Peyer's patch (tissue), 4 donors: ENCODE data around the gene ATP2B1.

Source experiments
- POLR2A ChIP-seq, 2 donors: fragments of 450-650 bp; IDR thresholded peaks; one replicate each; pipeline ENCODE4 v1.5.1; 2017; ENCODE audit warnings: antibody characterized with exemption in 2 of 2, mild to moderate bottlenecking in 2 of 2, moderate library complexity in 2 of 2
- TF ChIP-seq, protein P1 (sequence below), 6 experiments: fragments of 450-650 bp in 4 of 6; fragments of 200-600 bp in 2 of 6; sonication (generic) in 1 of 6; IDR thresholded peaks; one replicate each; pipeline ENCODE4 v1.5.1; 2017 to 2019; ENCODE audit warnings: antibody characterized with exemption in 6 of 6, mild to moderate bottlenecking in 3 of 6, moderate library complexity in 1 of 6

DNA sequence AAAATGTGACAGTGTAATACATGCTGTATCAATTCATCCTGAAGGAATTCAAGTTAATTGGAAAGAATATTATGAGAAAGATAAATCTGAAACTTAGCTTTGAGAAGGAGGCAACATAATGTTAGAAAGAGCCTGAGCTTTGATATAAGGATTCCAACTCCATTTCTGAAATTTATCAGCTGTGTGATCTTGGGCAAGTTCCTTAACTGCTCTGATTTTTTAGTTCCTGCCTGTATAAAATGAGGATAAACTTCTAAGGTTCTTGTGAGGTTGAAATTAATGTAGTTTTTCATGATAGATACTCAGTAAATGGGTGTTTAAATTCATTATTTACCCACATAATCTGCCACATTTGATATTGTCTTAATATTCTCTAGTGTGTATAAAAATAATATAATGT is 14.6 kb upstream of the ATP2B1 start:
- TF ChIP-seq, protein P1, sequence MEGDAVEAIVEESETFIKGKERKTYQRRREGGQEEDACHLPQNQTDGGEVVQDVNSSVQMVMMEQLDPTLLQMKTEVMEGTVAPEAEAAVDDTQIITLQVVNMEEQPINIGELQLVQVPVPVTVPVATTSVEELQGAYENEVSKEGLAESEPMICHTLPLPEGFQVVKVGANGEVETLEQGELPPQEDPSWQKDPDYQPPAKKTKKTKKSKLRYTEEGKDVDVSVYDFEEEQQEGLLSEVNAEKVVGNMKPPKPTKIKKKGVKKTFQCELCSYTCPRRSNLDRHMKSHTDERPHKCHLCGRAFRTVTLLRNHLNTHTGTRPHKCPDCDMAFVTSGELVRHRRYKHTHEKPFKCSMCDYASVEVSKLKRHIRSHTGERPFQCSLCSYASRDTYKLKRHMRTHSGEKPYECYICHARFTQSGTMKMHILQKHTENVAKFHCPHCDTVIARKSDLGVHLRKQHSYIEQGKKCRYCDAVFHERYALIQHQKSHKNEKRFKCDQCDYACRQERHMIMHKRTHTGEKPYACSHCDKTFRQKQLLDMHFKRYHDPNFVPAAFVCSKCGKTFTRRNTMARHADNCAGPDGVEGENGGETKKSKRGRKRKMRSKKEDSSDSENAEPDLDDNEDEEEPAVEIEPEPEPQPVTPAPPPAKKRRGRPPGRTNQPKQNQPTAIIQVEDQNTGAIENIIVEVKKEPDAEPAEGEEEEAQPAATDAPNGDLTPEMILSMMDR (IDR thresholded peaks at IDR 0.05), result no peak
- TF ChIP-seq POLR2A (IDR thresholded peaks at IDR 0.05), result no peak
